ENCODE results near the gene HRK. TPM values are rescaled to one million over a fixed set of nuclear protein-coding genes. Genes with fewer than 3 reads are reported as not detected.

HRK gene
- total and polyA plus RNA-seq, 2 of the 4 experiments (the other 2 are of a cell fraction), result not detected

GRCh38 chr12:116922194-116922897 is 41.1 kb upstream of the HRK start:
- DNase-seq, result peak; percentile 19
- no peaks in the 10 kb centered on the region for H3K9me3 ChIP-seq (ENCODE audit: control insufficient read depth, insufficient read depth, low read length)
- no peak overlapping the region for H3K9ac ChIP-seq (ENCODE audit: low read depth, low read length)
- POLR2A ChIA-PET (ENCODE audit: unreplicated experiment), result no interaction called here
- H4K91ac ChIP-seq (ENCODE audit: insufficient read depth, low read depth, low read length), result no peak overlapping the region
- intact Hi-C loops (cut with micrococcal nuclease) (no loop called here), dilution Hi-C loops (cut with HindIII; ENCODE audit: low sequenced_read_pairs, unreplicated experiment) (no loop called here), in situ Hi-C loops (cut with MboI; ENCODE audit: low sequenced_read_pairs) (no loop called here)
- CTCF ChIA-PET, result no interaction called here
- peaks cover 26% of the 10 kb centered on the region for H3K9me1 ChIP-seq (ENCODE audit: insufficient read depth, low read length)
- no TSS peak for BruUV-seq (replicated peaks)
- no peak overlapping the region for H3K4me3 ChIP-seq (ENCODE audit: insufficient read depth, low read depth, low read length)
- H2AK5ac ChIP-seq (ENCODE audit: low read depth, low read length), result no peak overlapping the region
- no peaks in the 10 kb centered on the region for H3K27me3 ChIP-seq (ENCODE audit: control insufficient read depth, insufficient read depth, low read length)
- H4K20me1 ChIP-seq (ENCODE audit: insufficient read depth, low read length), result peaks cover 53% of the 10 kb centered on the region
- H4K5ac ChIP-seq (ENCODE audit: low read depth, low read length), result no peak overlapping the region
- WGBS, 2 experiments (ENCODE audit: extremely low coverage in 2 of 2, insufficient read length in 1 of 2), result no CpG with 5 or more reads among the region's 2 CpGs
- H2BK20ac ChIP-seq (ENCODE audit: low read depth, low read length), result no peak overlapping the region
- no peak overlapping the region for H4K8ac ChIP-seq (ENCODE audit: low read depth in 2 of 2, low read length in 2 of 2)
- H2AFZ ChIP-seq (replicated peaks; ENCODE audit: low read length, poor library complexity), result no peak overlapping the region
- no peak overlapping the region for H3K56ac ChIP-seq (ENCODE audit: extremely low read depth, insufficient read depth, low read length)
- H3K79me1 ChIP-seq (ENCODE audit: low read depth in 1 of 2, low read length in 2 of 2), result peaks cover 33 to 84% of the 10 kb centered on the region in 2 experiments
- H3K18ac ChIP-seq (ENCODE audit: low read depth, low read length), result no peak overlapping the region
- H3K4me2 ChIP-seq (ENCODE audit: low read depth, low read length), result no peak overlapping the region
- peak; percentile 12; the same call in 1 of the 2 replicates for ATAC-seq (ENCODE audit: low read depth)
- H2BK15ac ChIP-seq (ENCODE audit: low read depth, low read length), result no peak overlapping the region
- no peak overlapping the region for H2BK120ac ChIP-seq (ENCODE audit: low read depth, low read length)
- H3K14ac ChIP-seq (replicated peaks; ENCODE audit: low read depth, low read length), result no peak overlapping the region
- no peak overlapping the region for H3K27ac ChIP-seq (ENCODE audit: insufficient read depth, low read length)
- no peak for TF ChIP-seq SMC3 (IDR thresholded peaks at IDR 0.05; ENCODE audit: low read depth, low read length)
- no peak overlapping the region for H2BK5ac ChIP-seq (ENCODE audit: low read depth, low read length, poor library complexity, severe bottlenecking)
- H3K4ac ChIP-seq (ENCODE audit: low read depth, low read length), result no peak overlapping the region
- H3K36me3 ChIP-seq (ENCODE audit: control insufficient read depth, insufficient read depth, low read length), result peaks cover 2% of the 10 kb centered on the region; the same call in 1 of the 2 replicates
- H3K4me1 ChIP-seq (ENCODE audit: control insufficient read depth, insufficient read depth, low read length), result peaks cover 9% of the 10 kb centered on the region
- no peak overlapping the region for H2AK9ac ChIP-seq (replicated peaks; ENCODE audit: low read depth, low read length, poor library complexity)
- no peak overlapping the region for H3K23ac ChIP-seq (ENCODE audit: low read depth, low read length)

All from IMR-90 (cell line).